K562 (cell line): ENCODE data around the gene P2RX5. TPM values are rescaled to one million over a fixed set of nuclear protein-coding genes. Genes with fewer than 3 reads are reported as not detected.
A peak's percentile ranks its signal among the peaks of the same experiment; 100 is the strongest.

Source experiments
- AFF4 ChIP-seq: sonication (generic); formaldehyde crosslinking; IDR thresholded peaks from 2 replicates; pipeline ENCODE4 v1.8.0; 2023; ENCODE audit warnings: mild to moderate bottlenecking, missing genetic modification reagents
- ARHGAP35 ChIP-seq: fragments of 450-650 bp; IDR thresholded peaks from 2 replicates; pipeline ENCODE4 v1.6.1; 2018; ENCODE audit not compliant: partially characterized antibody
- CAMTA2 ChIP-seq: fragments of 250-450 bp; sonication (Bioruptor Pico); conservative IDR thresholded peaks from 2 replicates; pipeline ENCODE4 v1.5.1; 2022
- CEBPB ChIP-seq: fragments of 450-650 bp; IDR thresholded peaks from 2 replicates; pipeline ENCODE4 v1.6.1; 2016; ENCODE audit warnings: missing genetic modification characterization, missing compliant biosample characterization
- DIDO1 ChIP-seq: fragments of 450-650 bp; IDR thresholded peaks from 2 replicates; pipeline ENCODE4 v1.6.1; 2016; ENCODE audit warnings: low read depth, missing biosample characterization, missing genetic modification characterization
- E2F1 ChIP-seq: sonication (generic); formaldehyde crosslinking; IDR thresholded peaks from 2 replicates; pipeline ENCODE4 v1.8.1; 2023; ENCODE audit warnings: mild to moderate bottlenecking, missing genetic modification reagents, moderate library complexity
- MAFK ChIP-seq: IDR thresholded peaks from 2 replicates; pipeline ENCODE4 v1.6.1; 2011; ENCODE audit warnings: low read length, improper control_type of control experiment
- NR1H2 ChIP-seq: sonication (generic); formaldehyde crosslinking; IDR thresholded peaks from 2 replicates; pipeline ENCODE4 v1.4.0; 2020; ENCODE audit warnings: mild to moderate bottlenecking, missing genetic modification reagents
- PHF8 ChIP-seq: fragments of 200-600 bp; sonication (generic); IDR thresholded peaks from 2 replicates; pipeline ENCODE4 v1.6.1; 2012; ENCODE audit warnings: mixed run types, mild to moderate bottlenecking, inconsistent platforms, low read length, moderate library complexity, borderline replicate concordance
- SAP30 ChIP-seq: fragments of 200-600 bp; sonication (generic); IDR thresholded peaks from 2 replicates; pipeline ENCODE4 v1.6.1; 2012; ENCODE audit warnings: borderline replicate concordance, low read depth, mild to moderate bottlenecking, moderate library complexity, low read length, control low read depth, inconsistent platforms; ENCODE audit not compliant: insufficient read depth, poor library complexity, severe bottlenecking
- SMAD3 ChIP-seq: fragments of 450-650 bp; formaldehyde crosslinking; conservative IDR thresholded peaks from 2 replicates; pipeline ENCODE4 v1.4.0; 2020; ENCODE audit warnings: mild to moderate bottlenecking
- SNIP1 ChIP-seq: fragments of 450-650 bp; IDR thresholded peaks from 2 replicates; pipeline ENCODE4 v1.7.1; 2017; ENCODE audit warnings: low read depth, mild to moderate bottlenecking
- TBP ChIP-seq: optimal IDR thresholded peaks from 2 replicates; pipeline ENCODE3; 2011; ENCODE audit warnings: low read depth, low read length, improper control_type of control experiment
- WHSC1 ChIP-seq: IDR thresholded peaks from one replicate; pipeline ENCODE4 v1.6.1; 2012; ENCODE audit warnings: low read length, control low read depth, inconsistent platforms
- ZBED1 ChIP-seq: IDR thresholded peaks from 2 replicates; pipeline ENCODE4 v1.6.1; 2014
- ZBTB2 ChIP-seq: fragments of 450-650 bp; IDR thresholded peaks from 2 replicates; pipeline ENCODE4 v1.6.1; 2016; ENCODE audit warnings: antibody characterized with exemption
- ZBTB5 ChIP-seq: fragments of 450-650 bp; IDR thresholded peaks from 2 replicates; pipeline ENCODE4 v1.6.1; 2017; ENCODE audit warnings: antibody characterized with exemption
- ZNF143 ChIP-seq: sonication (generic); formaldehyde crosslinking; IDR thresholded peaks from 2 replicates; pipeline ENCODE4 v1.9.0; 2022; ENCODE audit warnings: mild to moderate bottlenecking, missing genetic modification reagents
- ZNF253 ChIP-seq: fragments of 250-450 bp; sonication (Bioruptor Pico); conservative IDR thresholded peaks from 2 replicates; pipeline ENCODE4 v1.6.1; 2021; ENCODE audit warnings: mild to moderate bottlenecking
- ZNF707 ChIP-seq: fragments of 250-450 bp; sonication (Bioruptor Pico); conservative IDR thresholded peaks from 2 replicates; pipeline ENCODE4 v1.8.0; 2022; ENCODE audit warnings: inconsistent platforms, mild to moderate bottlenecking, moderate library complexity
- ZNF76 ChIP-seq: fragments of 250-450 bp; sonication (Bioruptor Pico); IDR thresholded peaks from 2 replicates; pipeline ENCODE4 v1.4.0; 2020; ENCODE audit warnings: mild to moderate bottlenecking, moderate library complexity, borderline replicate concordance
- polyA plus RNA-seq, 8 experiments: library from polyadenylated mRNA; depleted of rRNA in 4 of 8; stranded (reverse) in 5 of 8; unstranded in 3 of 8; fragments of >200 nt; fragmentation: Nextera tagmentation in 2 of 8; fragmentation: Illumina TruSeq in 1 of 8; extraction: Ambion mirVana in 2 of 8; extraction: Trizol in 1 of 8; gene quantifications; 2 replicates each; pipeline versions ENCODE4 v1.2.1 to v1.2.3, GENCODE V29; 2011 to 2014; ENCODE audit warnings: inconsistent platforms in 1 of 8, missing spikeins in 1 of 8
- total RNA-seq, 7 experiments: library from RNA; depleted of rRNA in 6 of 7; stranded (reverse); fragments of >200 nt in 6 of 7; fragmentation: Illumina TruSeq in 2 of 7; extraction: Trizol in 2 of 7; gene quantifications; 2 replicates each; pipeline versions ENCODE4 v1.2.1 to v1.2.3, GENCODE V29; 2011 to 2021; ENCODE audit warnings: low replicate concordance in 1 of 7

The P2RX5 gene
- total and polyA plus RNA-seq, 9 of the 15 experiments (the other 6 are each of a cell fraction or from before 2014, with no cell fraction given): 0.31 to 4.0 (median 1.3) TPM

- TF ChIP-seq TBP (peak; percentile 76), CEBPB (tag) (no peak), CAMTA2 (no peak), ZBTB5 (no peak), PHF8 (peak; percentile 77; the same call in 1 of the 2 replicates), AFF4 (CRISPR knock-in tag) (no peak), SNIP1 (no peak), ZBTB2 (peak; percentile 96), ZNF707 (CRISPR knock-in tag) (no peak), SMAD3 (CRISPR knock-in tag) (no peak), ZNF253 (no peak), ZNF143 (CRISPR knock-in tag) (no peak), MAFK (no peak), ZBED1 (no peak), E2F1 (CRISPR knock-in tag) (no peak), SAP30 (peak; percentile 87), WHSC1 (no peak), ZNF76 (CRISPR knock-in tag) (no peak), DIDO1 (peak; percentile 14; the same call in 1 of the 2 replicates), ARHGAP35 (peak; percentile 91), NR1H2 (CRISPR knock-in tag) (no peak)
These were observed 27.8 kb upstream of the P2RX5 start, which contains the start of gene HASPIN (continued) for GRCh38 chr17:3723556-3724377.
